HepG2 (cell line): ENCODE data around the gene FARSB. TPM values are rescaled to one million over a fixed set of nuclear protein-coding genes. Genes with fewer than 3 reads are reported as not detected.
A peak's percentile ranks its signal among the peaks of the same experiment; 100 is the strongest.

Experiments used
- ATAC-seq: fragments of 200-7000 bp; cut with Tn5 transposase; 3 replicates; pipeline ENCODE4 v1.9.1; 2020; ENCODE audit warnings: mild to moderate bottlenecking, moderate library complexity
- BruUV-seq: library from RNA; stranded (reverse); fragments of 400-500 nt; replicated peaks from 2 replicates; lab custom pipeline; 2021; lab: Mats Ljungman, UMichigan
- CTCF ChIA-PET: fragments of 300-600 bp; formaldehyde crosslinking; extraction: SDS; loops from one replicate; lab custom pipeline; 2021; ENCODE audit warnings: low total read pairs, inconsistent platforms, low intra/inter-chr PET ratio; lab: Yijun Ruan, JAX
- POLR2A ChIA-PET: fragments of 350-600 bp; sonication (Branson Sonifier 250); formaldehyde crosslinking; loops from one replicate; lab custom pipeline; 2020; ENCODE audit warnings: antibody characterized with exemption, inconsistent platforms; lab: Yijun Ruan, JAX
- DNase-seq: peaks from one replicate; pipeline ENCODE4 v3.0.0-alpha.2; 2015; ENCODE audit warnings: low spot score
- FAIRE-seq: peaks from 3 replicates; lab custom pipeline; 2011; peaks lifted over from hg19 to GRCh38; lab: Jason Lieb, UNC
- H2AFZ ChIP-seq: one replicate; pipeline ENCODE4 v1.6.1; 2011; ENCODE audit warnings: low read length, inconsistent platforms
- H3K27ac ChIP-seq: fragments of 300-600 bp; 3 replicates; pipeline ENCODE4 v1.8.0; 2011; ENCODE audit warnings: mixed run types, mild to moderate bottlenecking, mixed read lengths, low read length, inconsistent platforms; ENCODE audit not compliant: insufficient read depth; ENCODE audit errors: extremely low read length
- H3K27me3 ChIP-seq, 2 experiments: fragments of 200-600 bp in 1 of 2; 2 replicates in 1 of 2; 3 replicates in 1 of 2; pipeline versions ENCODE4 v1.6.0 to v1.8.0; 2011; ENCODE audit warnings: low read length in 2 of 2, mild to moderate bottlenecking in 2 of 2, moderate library complexity in 2 of 2, inconsistent platforms in 1 of 2; ENCODE audit not compliant: insufficient read depth in 2 of 2, control insufficient read depth in 1 of 2
- H3K36me3 ChIP-seq, 2 experiments: fragments of 200-600 bp in 1 of 2; replicated peaks in 1 of 2; 2 replicates in 1 of 2; 3 replicates in 1 of 2; pipeline versions ENCODE4 v1.5.1 to v1.8.0; 2011; ENCODE audit warnings: low read length in 2 of 2, inconsistent platforms in 1 of 2; ENCODE audit not compliant: insufficient read depth in 2 of 2, control insufficient read depth in 1 of 2
- H3K4me1 ChIP-seq: 2 replicates; pipeline ENCODE4 v1.5.1; 2012; ENCODE audit warnings: low read length, inconsistent platforms; ENCODE audit not compliant: insufficient read depth
- H3K4me2 ChIP-seq: 2 replicates; pipeline ENCODE4 v1.6.0; 2011; ENCODE audit warnings: low read depth, low read length, inconsistent platforms
- H3K4me3 ChIP-seq, 3 experiments: fragments of 200-600 bp in 1 of 3; sonication (generic), shearing (Covaris generic) in 1 of 3; replicated peaks in 1 of 3; 2 replicates each; pipeline ENCODE4 v1.5.1; 2011 to 2016; ENCODE audit warnings: low read length in 3 of 3, inconsistent platforms in 2 of 3, low read depth in 2 of 3, mild to moderate bottlenecking in 2 of 3, control low read depth in 1 of 3, mixed read lengths in 1 of 3; ENCODE audit not compliant: insufficient read depth in 1 of 3
- H3K79me2 ChIP-seq: one replicate; pipeline ENCODE4 v1.6.1; 2011; ENCODE audit warnings: low read length, inconsistent platforms; ENCODE audit not compliant: insufficient read depth
- H3K9ac ChIP-seq: 2 replicates; pipeline ENCODE4 v1.6.0; 2011; ENCODE audit warnings: mild to moderate bottlenecking, low read depth, low read length, inconsistent platforms; ENCODE audit not compliant: insufficient read depth
- H3K9me3 ChIP-seq: 2 replicates; pipeline ENCODE4 v1.5.1; 2012; ENCODE audit warnings: mild to moderate bottlenecking, low read length
- H4K20me1 ChIP-seq: 2 replicates; pipeline ENCODE4 v1.6.0; 2011; ENCODE audit warnings: inconsistent platforms, mild to moderate bottlenecking, low read length, moderate library complexity; ENCODE audit not compliant: insufficient read depth
- HOXA7 ChIP-seq: sonication (generic); formaldehyde crosslinking; IDR thresholded peaks from 2 replicates; pipeline ENCODE4 v1.8.1; 2022; ENCODE audit warnings: mild to moderate bottlenecking, missing genetic modification reagents, moderate library complexity
- KLF16 ChIP-seq, 2 experiments: sonication (generic) in 1 of 2; formaldehyde crosslinking in 1 of 2; IDR thresholded peaks; 2 replicates each; pipeline versions ENCODE4 v1.6.1 to v1.8.0; 2016 to 2023; ENCODE audit warnings: missing genetic modification reagents in 2 of 2, missing compliant biosample characterization in 1 of 2
- KMT2B ChIP-seq: IDR thresholded peaks from 2 replicates; pipeline ENCODE4 v1.6.1; 2016; ENCODE audit warnings: missing genetic modification reagents, missing compliant biosample characterization
- MAFF ChIP-seq: IDR thresholded peaks from 2 replicates; pipeline ENCODE4 v1.6.1; 2011; ENCODE audit warnings: low read depth, low read length, improper control_type of control experiment
- MAFK ChIP-seq, 2 experiments: IDR thresholded peaks in 1 of 2; conservative IDR thresholded peaks in 1 of 2; 2 replicates each; pipeline ENCODE4 v1.6.1; 2011; ENCODE audit warnings: improper control_type of control experiment in 2 of 2, low read length in 2 of 2
- POLR2AphosphoS5 ChIP-seq: IDR thresholded peaks from 2 replicates; pipeline ENCODE4 v1.6.1; 2012; ENCODE audit warnings: low read depth, low read length
- PPARG ChIP-seq: conservative IDR thresholded peaks from 2 replicates; pipeline ENCODE4 v1.6.1; 2016; ENCODE audit warnings: missing biosample characterization, missing genetic modification reagents
- RBM22 ChIP-seq: fragments of 200-400 bp; formaldehyde crosslinking; optimal IDR thresholded peaks from 2 replicates; pipeline ENCODE3; 2017; ENCODE audit warnings: mild to moderate bottlenecking, low read length, moderate library complexity
- SPEN ChIP-seq: sonication (generic); formaldehyde crosslinking; IDR thresholded peaks from 2 replicates; pipeline ENCODE4 v1.5.1; 2020; ENCODE audit warnings: low read depth, mild to moderate bottlenecking, missing genetic modification reagents
- ZNF530 ChIP-seq: sonication (generic); formaldehyde crosslinking; IDR thresholded peaks from 2 replicates; pipeline ENCODE4 v1.5.0; 2020; ENCODE audit warnings: low read depth, mild to moderate bottlenecking, missing genetic modification reagents
- ZSCAN21 ChIP-seq: sonication (generic); formaldehyde crosslinking; IDR thresholded peaks from 2 replicates; pipeline ENCODE4 v1.8.0; 2022; ENCODE audit warnings: mild to moderate bottlenecking, missing genetic modification reagents, moderate library complexity, borderline replicate concordance
- WGBS: methylation state at CpG from one replicate; pipeline ENCODE4 v1.1.6; 2017; ENCODE audit warnings: low lambda C conversion rate; 5-methylcytosine and 5-hydroxymethylcytosine counted together
- in situ Hi-C: cut with HindIII; loops from 2 replicates; pipeline ENCODE4 v1.10.0; 2017; ENCODE audit warnings: low pct_unique_long_range_greater_than_20kb; ENCODE audit not compliant: extremely low pct_ligation_motif_present
- intact Hi-C: fragments of 100-400 bp; cut with micrococcal nuclease; formaldehyde crosslinking; loops from one replicate; pipeline ENCODE4 v1.10.0; 2022; ENCODE audit not compliant: unreplicated experiment
- polyA plus RNA-seq, 8 experiments: library from polyadenylated mRNA; depleted of rRNA in 3 of 8; stranded (reverse) in 7 of 8; unstranded in 1 of 8; fragments of >200 nt; fragmentation: Illumina TruSeq in 4 of 8; extraction: Trizol in 4 of 8; gene quantifications; 2 replicates each; pipeline versions ENCODE4 v1.2.1 to v1.2.3, GENCODE V29; 2011 to 2016; ENCODE audit warnings: low read depth in 4 of 8, missing spikeins in 1 of 8, mixed read lengths in 1 of 8; ENCODE audit not compliant: insufficient read depth in 1 of 8
- total RNA-seq, 5 experiments: library from RNA; depleted of rRNA; stranded (reverse); fragments of >200 nt; fragmentation: Illumina TruSeq; extraction: Trizol; gene quantifications; 2 replicates each; pipeline ENCODE4 v1.2.3, GENCODE V29; 2016; ENCODE audit warnings: low read depth in 1 of 5
- TF ChIP-seq, protein P1 (sequence below): sonication (generic); formaldehyde crosslinking; conservative IDR thresholded peaks from 2 replicates; pipeline ENCODE4 v1.4.0; 2020; ENCODE audit warnings: missing genetic modification reagents
- TF ChIP-seq, protein P2 (sequence below): sonication (generic); formaldehyde crosslinking; IDR thresholded peaks from 2 replicates; pipeline ENCODE4 v1.4.0; 2020; ENCODE audit warnings: missing genetic modification reagents

The FARSB gene
- total and polyA plus RNA-seq, 2 of the 13 experiments (the other 11 are each of a cell fraction or from before 2014, with no cell fraction given): 23.3 to 45.9 TPM

DNA sequence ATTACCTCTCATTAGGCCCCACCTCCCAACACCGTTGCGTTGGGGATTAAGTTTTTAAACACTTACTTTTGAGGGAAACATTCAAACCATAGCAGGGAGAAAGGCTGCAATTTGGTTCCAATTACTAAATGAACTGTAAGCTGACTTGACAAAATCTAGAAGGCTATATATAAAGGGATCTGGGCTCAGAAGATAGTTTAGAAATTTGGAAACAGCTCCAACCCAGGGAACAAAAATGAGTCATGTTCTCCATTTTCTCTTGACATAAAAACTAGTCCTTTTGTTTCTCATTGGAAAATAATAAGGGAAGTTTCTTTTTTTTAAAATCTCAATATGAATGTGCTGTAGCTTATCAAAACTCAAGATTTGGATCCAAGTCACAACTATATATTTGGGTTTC is 33.0 kb upstream of the FARSB start:
- ChIA-PET POLR2A (no interaction called here), CTCF (interaction anchor here (4.1 to 4.4 kb wide), 2 partner anchors 215 to 251 kb away, joined by 106 to 108 read pairs; no protein-coding TSS in a partner anchor)
- no TSS peak for BruUV-seq

DNA sequence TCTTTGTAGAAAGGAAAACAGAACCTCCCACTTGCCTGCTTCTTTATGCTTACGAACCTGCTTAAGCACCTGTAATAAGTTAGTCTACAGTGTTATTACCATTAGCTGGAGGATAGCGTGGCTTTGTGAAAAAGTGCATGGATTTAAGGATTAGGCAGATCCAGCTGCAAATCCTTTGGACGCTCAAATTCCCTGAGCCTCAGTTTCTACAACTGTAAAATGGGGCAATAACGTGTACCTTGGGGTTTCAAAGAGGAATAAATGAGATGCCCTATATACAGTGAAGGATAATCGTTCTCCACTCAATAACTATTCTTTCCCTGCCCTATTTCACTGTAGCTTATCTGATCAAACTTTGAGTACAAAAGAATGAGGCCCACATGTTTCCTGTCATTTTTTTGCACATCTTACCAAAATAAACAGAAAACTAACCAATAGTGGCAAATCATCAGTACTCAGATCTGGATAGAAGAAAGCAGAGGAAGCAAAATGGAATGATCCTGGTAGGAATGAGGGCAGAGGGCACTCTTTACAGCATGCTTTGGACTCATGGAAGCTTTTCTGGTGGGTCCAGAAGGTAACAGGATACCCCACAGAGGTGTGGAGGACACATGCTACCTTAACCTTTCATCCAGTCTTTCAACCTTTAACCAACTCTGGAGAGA is 30.3 kb upstream of the FARSB start:
- no peaks in the 10 kb centered on the region for H3K27me3 ChIP-seq
- CTCF ChIA-PET: no interaction called here
- WGBS: 77% methylated on average over 5 of the region's 5 CpGs
- no TSS peak for BruUV-seq
- H3K4me3 ChIP-seq: no peak overlapping the region
- DNase-seq: no peak
- peaks cover 13% of the 10 kb centered on the region for H3K4me1 ChIP-seq
- H2AFZ ChIP-seq: no peak overlapping the region
- intact Hi-C loops (no loop called here), in situ Hi-C loops (loop anchor here (25.0 kb wide), 1 partner anchor 401 kb away; no protein-coding TSS in a partner anchor)
- no peaks in the 10 kb centered on the region for H3K9me3 ChIP-seq
- 0 out of 2 replicates have a peak overlapping the region, but pooled peaks have one; percentile 12 for H3K4me2 ChIP-seq
- no peak for FAIRE-seq
- no peak overlapping the region for H3K27ac ChIP-seq
- H3K79me2 ChIP-seq: no peaks in the 10 kb centered on the region
- POLR2A ChIA-PET: no interaction called here
- H4K20me1 ChIP-seq: no peaks in the 10 kb centered on the region
- ATAC-seq: peak; percentile 71
- no peak overlapping the region for H3K9ac ChIP-seq
- no peaks in the 10 kb centered on the region for H3K36me3 ChIP-seq
- TF ChIP-seq KMT2B (CRISPR knock-in tag): no peak
- TF ChIP-seq PPARG (CRISPR knock-in tag): peak; percentile 94
- TF ChIP-seq, protein P1, sequence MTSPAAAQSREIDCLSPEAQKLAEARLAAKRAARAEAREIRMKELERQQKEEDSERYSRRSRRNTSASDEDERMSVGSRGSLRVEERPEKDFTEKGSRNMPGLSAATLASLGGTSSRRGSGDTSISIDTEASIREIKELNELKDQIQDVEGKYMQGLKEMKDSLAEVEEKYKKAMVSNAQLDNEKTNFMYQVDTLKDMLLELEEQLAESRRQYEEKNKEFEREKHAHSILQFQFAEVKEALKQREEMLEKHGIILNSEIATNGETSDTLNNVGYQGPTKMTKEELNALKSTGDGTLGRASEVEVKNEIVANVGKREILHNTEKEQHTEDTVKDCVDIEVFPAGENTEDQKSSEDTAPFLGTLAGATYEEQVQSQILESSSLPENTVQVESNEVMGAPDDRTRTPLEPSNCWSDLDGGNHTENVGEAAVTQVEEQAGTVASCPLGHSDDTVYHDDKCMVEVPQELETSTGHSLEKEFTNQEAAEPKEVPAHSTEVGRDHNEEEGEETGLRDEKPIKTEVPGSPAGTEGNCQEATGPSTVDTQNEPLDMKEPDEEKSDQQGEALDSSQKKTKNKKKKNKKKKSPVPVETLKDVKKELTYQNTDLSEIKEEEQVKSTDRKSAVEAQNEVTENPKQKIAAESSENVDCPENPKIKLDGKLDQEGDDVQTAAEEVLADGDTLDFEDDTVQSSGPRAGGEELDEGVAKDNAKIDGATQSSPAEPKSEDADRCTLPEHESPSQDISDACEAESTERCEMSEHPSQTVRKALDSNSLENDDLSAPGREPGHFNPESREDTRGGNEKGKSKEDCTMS: no peak
- no peak for TF ChIP-seq POLR2AphosphoS5
- TF ChIP-seq, protein P2, sequence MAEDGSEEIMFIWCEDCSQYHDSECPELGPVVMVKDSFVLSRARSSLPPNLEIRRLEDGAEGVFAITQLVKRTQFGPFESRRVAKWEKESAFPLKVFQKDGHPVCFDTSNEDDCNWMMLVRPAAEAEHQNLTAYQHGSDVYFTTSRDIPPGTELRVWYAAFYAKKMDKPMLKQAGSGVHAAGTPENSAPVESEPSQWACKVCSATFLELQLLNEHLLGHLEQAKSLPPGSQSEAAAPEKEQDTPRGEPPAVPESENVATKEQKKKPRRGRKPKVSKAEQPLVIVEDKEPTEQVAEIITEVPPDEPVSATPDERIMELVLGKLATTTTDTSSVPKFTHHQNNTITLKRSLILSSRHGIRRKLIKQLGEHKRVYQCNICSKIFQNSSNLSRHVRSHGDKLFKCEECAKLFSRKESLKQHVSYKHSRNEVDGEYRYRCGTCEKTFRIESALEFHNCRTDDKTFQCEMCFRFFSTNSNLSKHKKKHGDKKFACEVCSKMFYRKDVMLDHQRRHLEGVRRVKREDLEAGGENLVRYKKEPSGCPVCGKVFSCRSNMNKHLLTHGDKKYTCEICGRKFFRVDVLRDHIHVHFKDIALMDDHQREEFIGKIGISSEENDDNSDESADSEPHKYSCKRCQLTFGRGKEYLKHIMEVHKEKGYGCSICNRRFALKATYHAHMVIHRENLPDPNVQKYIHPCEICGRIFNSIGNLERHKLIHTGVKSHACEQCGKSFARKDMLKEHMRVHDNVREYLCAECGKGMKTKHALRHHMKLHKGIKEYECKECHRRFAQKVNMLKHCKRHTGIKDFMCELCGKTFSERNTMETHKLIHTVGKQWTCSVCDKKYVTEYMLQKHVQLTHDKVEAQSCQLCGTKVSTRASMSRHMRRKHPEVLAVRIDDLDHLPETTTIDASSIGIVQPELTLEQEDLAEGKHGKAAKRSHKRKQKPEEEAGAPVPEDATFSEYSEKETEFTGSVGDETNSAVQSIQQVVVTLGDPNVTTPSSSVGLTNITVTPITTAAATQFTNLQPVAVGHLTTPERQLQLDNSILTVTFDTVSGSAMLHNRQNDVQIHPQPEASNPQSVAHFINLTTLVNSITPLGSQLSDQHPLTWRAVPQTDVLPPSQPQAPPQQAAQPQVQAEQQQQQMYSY: no peak
- TF ChIP-seq ZSCAN21 (CRISPR knock-in tag): no peak

More for the DNA sequence above, 33.0 kb upstream of the FARSB start:
- in situ Hi-C loops: loop anchor here (25.0 kb wide), 1 partner anchor 398 kb away; no protein-coding TSS in a partner anchor
- no peak overlapping the region for H2AFZ ChIP-seq
- no peak overlapping the region for H3K4me2 ChIP-seq
- ATAC-seq (no peak), DNase-seq (no peak), FAIRE-seq (no peak)
- H3K79me2 ChIP-seq: no peaks in the 10 kb centered on the region
- no peaks in the 10 kb centered on the region for H4K20me1 ChIP-seq
- H3K36me3 ChIP-seq: no peaks in the 10 kb centered on the region
- no peaks in the 10 kb centered on the region for H3K27me3 ChIP-seq
- H3K9ac ChIP-seq: no peak overlapping the region
- intact Hi-C loops: no loop called here
- H3K4me3 ChIP-seq: no peak overlapping the region
- H3K27ac ChIP-seq: no peak overlapping the region
- TF ChIP-seq SPEN (CRISPR knock-in tag) (no peak), RBM22 (no peak), KLF16 (CRISPR knock-in tag; IDR thresholded peaks at IDR 0.05) (no peak), MAFF (peak; percentile 28; the same call in 1 of the 2 replicates), HOXA7 (no peak), MAFK (conservative IDR thresholded peaks at IDR 0.05 in 1 of 2, IDR thresholded peaks at IDR 0.05 in 1 of 2; ENCODE audit: low read length in 2 of 2) (peak in 1 of 2 experiments; percentile 62; a peak in 3 of 4 replicates), ZNF530 (CRISPR knock-in tag) (no peak)
- peaks cover 13% of the 10 kb centered on the region for H3K4me1 ChIP-seq
- H3K9me3 ChIP-seq: no peaks in the 10 kb centered on the region
- WGBS: 89% methylated on average over 2 of the region's 2 CpGs
